ENCODE results near the gene PTBP2. TPM values are rescaled to one million over a fixed set of nuclear protein-coding genes. Genes with fewer than 3 reads are reported as not detected.

PTBP2 gene
- total RNA-seq, 1 donor from 2014 or later, result 75.5 TPM

DNA sequence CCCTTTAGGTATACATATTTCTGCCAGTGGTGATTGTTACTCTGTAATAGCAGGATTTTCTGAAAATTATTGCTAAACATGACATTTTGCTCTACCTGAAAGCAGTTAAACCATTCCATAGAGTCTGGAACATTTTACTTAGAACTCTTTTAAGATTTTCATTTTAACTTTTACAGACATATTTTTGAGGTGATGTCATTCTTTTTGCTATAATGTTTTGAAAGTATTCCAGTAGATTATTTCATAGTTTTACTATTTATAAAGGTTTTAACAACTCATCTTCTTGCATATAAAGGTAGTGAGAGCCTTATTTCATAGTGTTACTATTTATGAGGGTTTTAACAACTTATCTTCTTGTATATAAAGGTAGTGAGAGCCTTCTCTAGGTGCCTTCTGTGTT lies 42.9 kb downstream of the PTBP2 start:
- Mint-ChIP-seq H3K4me1 (no peaks in the 10 kb centered on the region), H3K36me3 (ENCODE audit: low read depth) (peaks cover 30% of the 10 kb centered on the region), H3K9me3 (peaks cover 7% of the 10 kb centered on the region), H3K27me3 (ENCODE audit: low read depth) (no peaks in the 10 kb centered on the region), H3K4me3 (no peak overlapping the region), H3K27ac (ENCODE audit: unreplicated experiment) (no peak overlapping the region)
- no peak for DNase-seq (ENCODE audit: low read depth, low spot score)
- TF ChIP-seq, protein P1, sequence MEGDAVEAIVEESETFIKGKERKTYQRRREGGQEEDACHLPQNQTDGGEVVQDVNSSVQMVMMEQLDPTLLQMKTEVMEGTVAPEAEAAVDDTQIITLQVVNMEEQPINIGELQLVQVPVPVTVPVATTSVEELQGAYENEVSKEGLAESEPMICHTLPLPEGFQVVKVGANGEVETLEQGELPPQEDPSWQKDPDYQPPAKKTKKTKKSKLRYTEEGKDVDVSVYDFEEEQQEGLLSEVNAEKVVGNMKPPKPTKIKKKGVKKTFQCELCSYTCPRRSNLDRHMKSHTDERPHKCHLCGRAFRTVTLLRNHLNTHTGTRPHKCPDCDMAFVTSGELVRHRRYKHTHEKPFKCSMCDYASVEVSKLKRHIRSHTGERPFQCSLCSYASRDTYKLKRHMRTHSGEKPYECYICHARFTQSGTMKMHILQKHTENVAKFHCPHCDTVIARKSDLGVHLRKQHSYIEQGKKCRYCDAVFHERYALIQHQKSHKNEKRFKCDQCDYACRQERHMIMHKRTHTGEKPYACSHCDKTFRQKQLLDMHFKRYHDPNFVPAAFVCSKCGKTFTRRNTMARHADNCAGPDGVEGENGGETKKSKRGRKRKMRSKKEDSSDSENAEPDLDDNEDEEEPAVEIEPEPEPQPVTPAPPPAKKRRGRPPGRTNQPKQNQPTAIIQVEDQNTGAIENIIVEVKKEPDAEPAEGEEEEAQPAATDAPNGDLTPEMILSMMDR (conservative IDR thresholded peaks at IDR 0.05), result no peak

DNA sequence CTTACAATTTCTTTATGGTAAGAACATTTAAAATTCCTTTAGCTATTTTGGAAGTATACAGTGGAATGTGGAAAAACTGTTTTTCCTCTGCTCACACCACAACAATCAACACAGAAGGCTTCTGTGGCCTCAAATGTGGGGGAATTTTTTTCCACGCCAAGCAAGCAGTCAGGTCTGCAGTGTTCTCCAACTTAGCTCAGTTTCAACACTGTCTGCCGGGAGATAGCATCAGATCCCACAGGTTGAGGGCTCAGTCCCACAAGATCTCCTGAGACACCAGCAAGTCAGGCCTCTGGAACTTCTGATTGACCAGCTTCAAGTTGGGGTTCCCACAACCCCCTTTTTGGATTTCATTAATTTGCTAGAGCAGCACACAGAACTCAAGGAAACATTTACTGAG lies 50.3 kb downstream of the PTBP2 start:
- no peaks in the 10 kb centered on the region for H3K27me3 Mint-ChIP-seq (ENCODE audit: low read depth)
- no peak overlapping the region for H3K27ac Mint-ChIP-seq (ENCODE audit: unreplicated experiment)
- H3K4me3 Mint-ChIP-seq, result no peak overlapping the region
- peaks cover 16% of the 10 kb centered on the region for H3K36me3 Mint-ChIP-seq (ENCODE audit: low read depth)
- H3K4me1 Mint-ChIP-seq, result no peaks in the 10 kb centered on the region
- no peak for DNase-seq (ENCODE audit: low read depth, low spot score)
- H3K9me3 Mint-ChIP-seq, result no peaks in the 10 kb centered on the region
- TF ChIP-seq, protein P1 (conservative IDR thresholded peaks at IDR 0.05), result no peak

DNA sequence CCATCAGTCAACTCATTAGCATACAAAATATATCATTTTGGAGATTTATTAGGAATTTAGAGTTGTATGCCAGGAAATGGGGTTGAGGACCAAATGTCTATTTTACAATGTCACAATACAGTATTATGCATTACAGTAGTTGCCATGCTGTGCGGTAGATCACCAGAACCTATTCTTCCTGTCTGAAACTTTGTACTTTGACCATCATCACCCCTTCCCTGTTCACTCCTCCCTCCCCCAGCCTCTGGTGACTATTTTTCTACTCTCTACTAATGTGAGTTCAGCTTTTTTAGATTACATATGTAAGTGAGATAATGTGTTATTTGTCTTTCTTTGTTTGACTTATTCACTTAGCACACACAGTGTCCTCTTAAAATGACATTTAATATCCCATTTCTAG lies 50.8 kb downstream of the PTBP2 start:
- TF ChIP-seq, protein P1 (conservative IDR thresholded peaks at IDR 0.05), result no peak
- H3K27ac Mint-ChIP-seq (ENCODE audit: unreplicated experiment), result peak overlapping the region; percentile 95
- no peak overlapping the region for H3K4me3 Mint-ChIP-seq
- H3K9me3 Mint-ChIP-seq, result no peaks in the 10 kb centered on the region
- no peak for DNase-seq (ENCODE audit: low read depth, low spot score)
- no peaks in the 10 kb centered on the region for H3K4me1 Mint-ChIP-seq
- peaks cover 16% of the 10 kb centered on the region for H3K36me3 Mint-ChIP-seq (ENCODE audit: low read depth)
- H3K27me3 Mint-ChIP-seq (ENCODE audit: low read depth), result no peaks in the 10 kb centered on the region

DNA sequence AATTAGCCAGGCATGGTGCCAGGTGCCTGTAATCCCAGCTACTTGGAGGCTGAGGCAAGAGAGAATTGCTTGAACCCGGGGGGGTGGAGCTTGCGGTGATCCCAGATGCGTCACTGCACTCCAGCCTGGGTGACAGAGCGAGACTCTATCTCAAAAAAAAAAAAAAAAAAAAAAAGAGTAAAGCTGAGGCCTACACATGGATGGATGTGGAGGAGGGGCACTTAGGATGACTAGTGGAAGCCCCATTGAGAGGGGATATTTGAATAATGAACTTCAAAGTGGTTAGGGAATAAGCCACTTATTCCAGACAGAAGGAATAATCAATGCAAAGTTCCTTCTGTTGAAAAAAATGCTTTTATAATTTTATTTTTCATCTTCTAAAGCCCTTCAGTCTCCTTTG lies 51.4 kb downstream of the PTBP2 start:
- no peak for DNase-seq (ENCODE audit: low read depth, low spot score)
- TF ChIP-seq, protein P1 (conservative IDR thresholded peaks at IDR 0.05), result no peak
- Mint-ChIP-seq H3K36me3 (ENCODE audit: low read depth) (peaks cover 15% of the 10 kb centered on the region), H3K27me3 (ENCODE audit: low read depth) (no peaks in the 10 kb centered on the region), H3K9me3 (no peaks in the 10 kb centered on the region), H3K4me3 (no peak overlapping the region), H3K27ac (ENCODE audit: unreplicated experiment) (no peak overlapping the region), H3K4me1 (no peaks in the 10 kb centered on the region)

DNA sequence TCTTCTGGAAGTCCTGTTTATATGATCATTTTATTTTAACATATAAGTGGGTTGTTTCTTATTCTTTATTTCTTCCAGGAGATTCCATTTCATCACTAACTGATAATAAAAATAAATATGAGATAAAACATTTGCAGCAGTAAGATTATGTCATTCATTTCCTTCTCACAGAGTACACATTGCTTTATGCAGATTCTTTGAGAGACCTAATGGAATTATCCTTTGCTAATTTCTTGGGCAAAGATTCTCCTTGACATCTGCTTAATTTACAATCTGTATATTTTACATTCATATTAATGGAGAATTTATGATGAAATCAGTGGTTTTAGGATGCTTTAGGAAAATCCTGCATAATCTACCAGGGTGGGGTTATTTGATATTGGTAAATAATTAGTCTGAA lies 60.6 kb downstream of the PTBP2 start:
- Mint-ChIP-seq H3K4me1 (no peaks in the 10 kb centered on the region), H3K9me3 (no peaks in the 10 kb centered on the region), H3K27ac (ENCODE audit: unreplicated experiment) (no peak overlapping the region), H3K36me3 (ENCODE audit: low read depth) (peaks cover 15% of the 10 kb centered on the region), H3K4me3 (no peak overlapping the region), H3K27me3 (ENCODE audit: low read depth) (no peaks in the 10 kb centered on the region)
- TF ChIP-seq, protein P1 (conservative IDR thresholded peaks at IDR 0.05), result no peak
- DNase-seq (ENCODE audit: low read depth, low spot score), result no peak

DNA sequence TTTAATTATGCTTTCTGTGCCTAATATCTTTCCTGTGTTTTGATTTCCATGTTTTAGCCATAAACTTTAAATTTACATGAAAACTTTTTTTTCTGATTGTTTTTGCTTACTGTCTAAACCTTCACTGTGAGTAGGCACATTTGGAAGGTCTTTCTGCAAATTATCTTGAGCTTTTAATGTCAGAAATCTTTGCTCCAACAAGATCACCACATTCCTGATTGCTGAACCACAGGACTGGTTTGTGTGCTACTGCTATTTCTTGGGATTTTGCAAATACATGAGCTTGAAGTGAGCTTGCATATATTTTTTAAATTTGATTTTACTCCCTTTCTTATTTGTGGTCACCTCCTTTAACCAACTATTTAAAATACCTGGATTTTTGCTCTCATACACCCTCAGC lies 61.3 kb downstream of the PTBP2 start:
- Mint-ChIP-seq H3K27me3 (ENCODE audit: low read depth) (no peaks in the 10 kb centered on the region), H3K36me3 (ENCODE audit: low read depth) (peaks cover 17% of the 10 kb centered on the region), H3K27ac (ENCODE audit: unreplicated experiment) (no peak overlapping the region), H3K9me3 (no peaks in the 10 kb centered on the region), H3K4me3 (no peak overlapping the region), H3K4me1 (no peaks in the 10 kb centered on the region)
- TF ChIP-seq, protein P1 (conservative IDR thresholded peaks at IDR 0.05), result no peak
- DNase-seq (ENCODE audit: low read depth, low spot score), result no peak

Measured in neural crest cell (in vitro differentiated cells).